ENCODE measurements around the gene PNMA8C.

DNA sequence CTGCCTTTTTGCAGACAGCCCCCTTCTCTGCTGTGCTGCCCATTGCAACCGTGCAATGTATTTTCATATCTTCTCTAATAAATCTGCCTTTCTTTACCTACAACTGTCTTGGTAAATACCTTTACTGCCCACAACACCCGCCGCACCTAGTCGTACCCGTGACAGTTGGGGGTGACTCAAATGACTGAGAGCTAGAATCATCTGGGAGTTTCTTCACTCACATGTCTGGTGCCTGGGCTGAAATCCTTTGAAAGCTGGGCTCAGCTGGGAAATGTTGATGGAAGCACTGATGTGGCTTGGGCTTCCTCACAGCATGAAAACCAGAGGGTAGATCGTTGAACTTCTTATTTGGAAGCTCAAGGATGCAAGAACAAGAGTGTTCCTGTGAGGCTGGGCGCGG lies 45.5 kb upstream of the PNMA8C start:
- TF ChIP-seq EP300 (IDR thresholded peaks at IDR 0.05), result no peak
- TF ChIP-seq, protein P1, sequence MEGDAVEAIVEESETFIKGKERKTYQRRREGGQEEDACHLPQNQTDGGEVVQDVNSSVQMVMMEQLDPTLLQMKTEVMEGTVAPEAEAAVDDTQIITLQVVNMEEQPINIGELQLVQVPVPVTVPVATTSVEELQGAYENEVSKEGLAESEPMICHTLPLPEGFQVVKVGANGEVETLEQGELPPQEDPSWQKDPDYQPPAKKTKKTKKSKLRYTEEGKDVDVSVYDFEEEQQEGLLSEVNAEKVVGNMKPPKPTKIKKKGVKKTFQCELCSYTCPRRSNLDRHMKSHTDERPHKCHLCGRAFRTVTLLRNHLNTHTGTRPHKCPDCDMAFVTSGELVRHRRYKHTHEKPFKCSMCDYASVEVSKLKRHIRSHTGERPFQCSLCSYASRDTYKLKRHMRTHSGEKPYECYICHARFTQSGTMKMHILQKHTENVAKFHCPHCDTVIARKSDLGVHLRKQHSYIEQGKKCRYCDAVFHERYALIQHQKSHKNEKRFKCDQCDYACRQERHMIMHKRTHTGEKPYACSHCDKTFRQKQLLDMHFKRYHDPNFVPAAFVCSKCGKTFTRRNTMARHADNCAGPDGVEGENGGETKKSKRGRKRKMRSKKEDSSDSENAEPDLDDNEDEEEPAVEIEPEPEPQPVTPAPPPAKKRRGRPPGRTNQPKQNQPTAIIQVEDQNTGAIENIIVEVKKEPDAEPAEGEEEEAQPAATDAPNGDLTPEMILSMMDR (IDR thresholded peaks at IDR 0.05), result no peak

All from gastroesophageal sphincter (tissue), 3 donors.